Ascending aorta (tissue), 2 donors: ENCODE measurements around the gene SMCO4. TPM values are rescaled to one million over a fixed set of nuclear protein-coding genes. Genes with fewer than 3 reads are reported as not detected.
"Not testable (repeated sequence)": the region's sequence is repeated elsewhere in the genome, so short reads cannot be mapped to it uniquely, and the experiment has no call there.

ENCODE experiments used
- DNase-seq, 2 donors: peaks; one replicate each; pipeline ENCODE4 v3.0.0-alpha.2; 2019; ENCODE audit warnings: low spot score in 2 of 2
- H3K27ac ChIP-seq, 2 donors: fragments of 200-600 bp; sonication (generic); one replicate each; pipeline ENCODE4 v1.5.1; 2016 to 2017; ENCODE audit warnings: mild to moderate bottlenecking in 1 of 2
- H3K27me3 ChIP-seq: fragments of 200-600 bp; sonication (generic); one replicate; pipeline ENCODE4 v1.5.1; 2017
- H3K36me3 ChIP-seq, 2 donors: fragments of 200-600 bp; sonication (generic); one replicate each; pipeline ENCODE4 v1.5.1; 2016
- H3K4me1 ChIP-seq, 2 donors: fragments of 200-600 bp; sonication (generic); one replicate each; pipeline ENCODE4 v1.5.1; 2016 to 2017; ENCODE audit warnings: mild to moderate bottlenecking in 1 of 2
- H3K4me3 ChIP-seq, 2 donors: fragments of 200-600 bp; sonication (generic); one replicate each; pipeline ENCODE4 v1.5.1; 2016 to 2017; ENCODE audit warnings: mild to moderate bottlenecking in 1 of 2
- H3K9me3 ChIP-seq, 2 donors: fragments of 200-600 bp; sonication (generic); one replicate each; pipeline ENCODE4 v1.5.1; 2016
- CTCF ChIP-seq, 3 experiments: fragments of 200-600 bp in 2 of 3; fragments of 450-650 bp in 1 of 3; sonication (generic) in 2 of 3; IDR thresholded peaks; one replicate each; pipeline ENCODE4 v1.5.1; 2016 to 2019; ENCODE audit warnings: antibody characterized with exemption in 3 of 3, mild to moderate bottlenecking in 1 of 3, moderate library complexity in 1 of 3
- intact Hi-C: fragments of 100-400 bp; cut with DNase I; formaldehyde crosslinking; loops from one replicate; pipeline ENCODE4 v1.15.1; 2023
- total RNA-seq: library from RNA; depleted of rRNA; stranded (reverse); fragments of >200 nt; gene quantifications from one replicate; pipeline ENCODE4 v1.1.0, GENCODE V29; 2016

Gene SMCO4
- total RNA-seq, 1 donor from 2014 or later, result 89.2 TPM

GRCh38 chr11:93458286-93458685 is 84.9 kb downstream of the SMCO4 start:
- Histone ChIP-seq H3K9me3 (no peaks in the 10 kb centered on the region), H3K27ac (no peak overlapping the region), H3K4me3 (no peak overlapping the region), H3K27me3 (no peaks in the 10 kb centered on the region), H3K4me1 (no peaks in the 10 kb centered on the region), H3K36me3 (no peaks in the 10 kb centered on the region)
- intact Hi-C loops, result no loop called here
- no peak for TF ChIP-seq CTCF (IDR thresholded peaks at IDR 0.05)
- DNase-seq, result no peak

GRCh38 chr11:93444617-93445073 is 98.5 kb downstream of the SMCO4 start:
- Histone ChIP-seq H3K4me3 (no peak overlapping the region), H3K4me1 (no peaks in the 10 kb centered on the region), H3K27ac (no peak overlapping the region), H3K36me3 (no peaks in the 10 kb centered on the region), H3K27me3 (no peaks in the 10 kb centered on the region), H3K9me3 (no peaks in the 10 kb centered on the region)
- intact Hi-C loops, result no loop called here
- TF ChIP-seq CTCF (IDR thresholded peaks at IDR 0.05), result no peak
- DNase-seq, result no peak

GRCh38 chr11:93443232-93443631 is 100.0 kb downstream of the SMCO4 start:
- H3K4me1 ChIP-seq, H3K36me3 ChIP-seq, H3K27ac ChIP-seq, DNase-seq, H3K27me3 ChIP-seq, H3K4me3 ChIP-seq, intact Hi-C loops, H3K9me3 ChIP-seq: not testable (repeated sequence)

GRCh38 chr11:93432247-93432646 is 110.9 kb downstream of the SMCO4 start:
- DNase-seq, result no peak
- no peak overlapping the region for H3K4me3 ChIP-seq
- no peaks in the 10 kb centered on the region for H3K9me3 ChIP-seq
- no peaks in the 10 kb centered on the region for H3K36me3 ChIP-seq
- H3K27me3 ChIP-seq, result no peaks in the 10 kb centered on the region
- intact Hi-C loops, result no loop called here
- H3K27ac ChIP-seq, result no peak overlapping the region
- no peaks in the 10 kb centered on the region for H3K4me1 ChIP-seq
- no peak for TF ChIP-seq CTCF (IDR thresholded peaks at IDR 0.05)

Other genes with a start within 250 kb of the SMCO4 start
- not detected for gene DEUP1, start 212.6 kb downstream of the SMCO4 start, total RNA-seq
- 21.4 TPM for gene CEP295, start 118.3 kb upstream of the SMCO4 start, total RNA-seq
- gene TAF1D, start 198.1 kb upstream of the SMCO4 start, total RNA-seq, result 81.1 TPM
- gene C11orf54, start 198.3 kb upstream of the SMCO4 start, total RNA-seq, result 3.9 TPM
- 12.6 TPM for gene MED17, start 240.9 kb upstream of the SMCO4 start, total RNA-seq